WTC11 (cell line): ENCODE measurements around the gene MAP3K3.

Source experiments
- KAT7 ChIP-seq: sonication (generic); formaldehyde crosslinking; IDR thresholded peaks from 2 replicates; pipeline ENCODE4 v1.8.1; 2023; ENCODE audit warnings: missing genetic modification reagents, mild to moderate bottlenecking, borderline replicate concordance
- MYBL2 ChIP-seq: sonication (generic); formaldehyde crosslinking; IDR thresholded peaks from 2 replicates; pipeline ENCODE4 v1.8.1; 2023; ENCODE audit warnings: mild to moderate bottlenecking, moderate library complexity, missing genetic modification reagents
- NFE2L1 ChIP-seq: sonication (generic); formaldehyde crosslinking; IDR thresholded peaks from 2 replicates; pipeline ENCODE4 v1.8.1; 2023; ENCODE audit warnings: missing genetic modification reagents
- SMAD4 ChIP-seq: sonication (generic); formaldehyde crosslinking; IDR thresholded peaks from 2 replicates; pipeline ENCODE4 v1.8.0; 2022; ENCODE audit warnings: mild to moderate bottlenecking, missing genetic modification reagents
- TF ChIP-seq, protein P1 (sequence below): fragments of 200-600 bp; IDR thresholded peaks from 2 replicates; pipeline ENCODE4 v1.8.0; 2022; ENCODE audit warnings: antibody characterized with exemption
- TF ChIP-seq, protein P2 (sequence below): fragments of 250-450 bp; sonication (Bioruptor Pico); IDR thresholded peaks from 2 replicates; pipeline ENCODE4 v2.1.2; 2022; ENCODE audit warnings: mild to moderate bottlenecking, moderate library complexity
- TF ChIP-seq, protein P3 (sequence below): sonication (generic); formaldehyde crosslinking; IDR thresholded peaks from 2 replicates; pipeline ENCODE4 v1.8.1; 2022; ENCODE audit warnings: mild to moderate bottlenecking, moderate library complexity, missing genetic modification reagents

DNA sequence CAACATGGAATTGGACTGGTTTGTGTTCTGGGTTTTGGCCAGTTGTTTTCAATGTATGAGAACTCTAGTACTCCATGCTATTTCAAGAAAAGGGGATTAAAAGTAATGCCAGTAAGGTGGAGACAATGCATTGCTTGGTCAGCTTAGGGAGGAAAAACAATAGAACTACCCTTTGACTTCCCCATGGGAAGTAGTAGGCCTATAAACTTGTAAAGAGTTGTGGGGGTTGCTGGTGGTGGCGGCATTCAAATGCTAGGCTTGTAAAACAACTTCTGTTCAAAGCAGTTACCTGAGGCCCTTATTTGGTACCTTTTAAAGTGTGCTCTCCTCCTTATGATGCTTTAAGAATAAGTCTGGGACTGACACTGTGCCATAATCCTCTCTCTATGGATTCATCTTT is 9.4 kb downstream of the MAP3K3 start:
- TF ChIP-seq, protein P1, sequence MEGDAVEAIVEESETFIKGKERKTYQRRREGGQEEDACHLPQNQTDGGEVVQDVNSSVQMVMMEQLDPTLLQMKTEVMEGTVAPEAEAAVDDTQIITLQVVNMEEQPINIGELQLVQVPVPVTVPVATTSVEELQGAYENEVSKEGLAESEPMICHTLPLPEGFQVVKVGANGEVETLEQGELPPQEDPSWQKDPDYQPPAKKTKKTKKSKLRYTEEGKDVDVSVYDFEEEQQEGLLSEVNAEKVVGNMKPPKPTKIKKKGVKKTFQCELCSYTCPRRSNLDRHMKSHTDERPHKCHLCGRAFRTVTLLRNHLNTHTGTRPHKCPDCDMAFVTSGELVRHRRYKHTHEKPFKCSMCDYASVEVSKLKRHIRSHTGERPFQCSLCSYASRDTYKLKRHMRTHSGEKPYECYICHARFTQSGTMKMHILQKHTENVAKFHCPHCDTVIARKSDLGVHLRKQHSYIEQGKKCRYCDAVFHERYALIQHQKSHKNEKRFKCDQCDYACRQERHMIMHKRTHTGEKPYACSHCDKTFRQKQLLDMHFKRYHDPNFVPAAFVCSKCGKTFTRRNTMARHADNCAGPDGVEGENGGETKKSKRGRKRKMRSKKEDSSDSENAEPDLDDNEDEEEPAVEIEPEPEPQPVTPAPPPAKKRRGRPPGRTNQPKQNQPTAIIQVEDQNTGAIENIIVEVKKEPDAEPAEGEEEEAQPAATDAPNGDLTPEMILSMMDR, result no peak
- no peak for TF ChIP-seq NFE2L1 (CRISPR knock-in tag)
- TF ChIP-seq, protein P2, sequence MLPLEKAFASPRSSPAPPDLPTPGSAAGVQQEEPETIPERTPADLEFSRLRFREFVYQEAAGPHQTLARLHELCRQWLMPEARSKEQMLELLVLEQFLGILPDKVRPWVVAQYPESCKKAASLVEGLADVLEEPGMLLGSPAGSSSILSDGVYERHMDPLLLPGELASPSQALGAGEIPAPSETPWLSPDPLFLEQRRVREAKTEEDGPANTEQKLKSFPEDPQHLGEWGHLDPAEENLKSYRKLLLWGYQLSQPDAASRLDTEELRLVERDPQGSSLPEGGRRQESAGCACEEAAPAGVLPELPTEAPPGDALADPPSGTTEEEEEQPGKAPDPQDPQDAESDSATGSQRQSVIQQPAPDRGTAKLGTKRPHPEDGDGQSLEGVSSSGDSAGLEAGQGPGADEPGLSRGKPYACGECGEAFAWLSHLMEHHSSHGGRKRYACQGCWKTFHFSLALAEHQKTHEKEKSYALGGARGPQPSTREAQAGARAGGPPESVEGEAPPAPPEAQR (CRISPR knock-in tag), result no peak
- TF ChIP-seq KAT7 (CRISPR knock-in tag), result no peak
- TF ChIP-seq, protein P3, sequence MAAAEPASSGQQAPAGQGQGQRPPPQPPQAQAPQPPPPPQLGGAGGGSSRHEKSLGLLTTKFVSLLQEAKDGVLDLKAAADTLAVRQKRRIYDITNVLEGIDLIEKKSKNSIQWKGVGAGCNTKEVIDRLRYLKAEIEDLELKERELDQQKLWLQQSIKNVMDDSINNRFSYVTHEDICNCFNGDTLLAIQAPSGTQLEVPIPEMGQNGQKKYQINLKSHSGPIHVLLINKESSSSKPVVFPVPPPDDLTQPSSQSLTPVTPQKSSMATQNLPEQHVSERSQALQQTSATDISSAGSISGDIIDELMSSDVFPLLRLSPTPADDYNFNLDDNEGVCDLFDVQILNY (CRISPR knock-in tag), result no peak
- no peak for TF ChIP-seq SMAD4 (CRISPR knock-in tag)
- TF ChIP-seq MYBL2, result no peak
